AML-193 (cell line): ENCODE measurements around the gene ARMC12.

ENCODE experiments used
- DNase-seq, 2 experiments: peaks; one replicate each; lab custom pipeline; 2025; lab: John Stamatoyannopoulos, UW

The ARMC12 gene

GRCh38 chr6:35735452-35735851 lies 1.4 kb upstream of the ARMC12 start:
- DNase-seq, result no peak

DNA sequence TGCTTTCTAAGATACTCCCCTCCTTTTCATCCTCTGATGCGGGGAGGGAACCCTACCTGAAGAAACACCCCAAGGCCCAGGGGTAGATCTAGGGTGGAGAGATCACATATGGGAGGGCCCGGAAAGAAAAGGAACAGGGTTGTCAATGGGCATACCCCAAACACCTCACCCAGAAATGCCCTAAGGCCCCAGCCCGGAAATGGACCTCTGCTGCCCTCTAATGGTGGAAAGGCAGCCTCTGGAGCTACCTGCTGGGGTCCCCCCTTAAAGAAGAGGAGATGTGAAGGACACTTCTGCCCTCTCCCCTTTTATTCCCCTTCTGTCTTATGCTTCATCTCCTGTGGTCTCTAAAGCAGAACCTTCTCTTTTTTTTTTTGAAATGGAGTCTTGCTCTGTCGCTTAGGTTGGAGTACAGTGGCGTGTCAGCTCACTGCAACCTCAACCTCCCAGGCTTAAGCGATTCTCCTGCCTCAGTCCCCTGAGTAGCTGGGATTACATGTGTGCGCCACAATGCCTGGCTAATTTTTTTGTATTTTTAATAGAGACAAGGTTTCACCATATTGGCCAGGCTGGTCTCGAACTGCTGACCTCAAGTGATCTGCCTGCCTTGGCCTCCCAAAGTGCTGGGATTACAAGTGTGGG lies 458 bp upstream of the ARMC12 start:
- peak; percentile 64 to 69 for DNase-seq

DNA sequence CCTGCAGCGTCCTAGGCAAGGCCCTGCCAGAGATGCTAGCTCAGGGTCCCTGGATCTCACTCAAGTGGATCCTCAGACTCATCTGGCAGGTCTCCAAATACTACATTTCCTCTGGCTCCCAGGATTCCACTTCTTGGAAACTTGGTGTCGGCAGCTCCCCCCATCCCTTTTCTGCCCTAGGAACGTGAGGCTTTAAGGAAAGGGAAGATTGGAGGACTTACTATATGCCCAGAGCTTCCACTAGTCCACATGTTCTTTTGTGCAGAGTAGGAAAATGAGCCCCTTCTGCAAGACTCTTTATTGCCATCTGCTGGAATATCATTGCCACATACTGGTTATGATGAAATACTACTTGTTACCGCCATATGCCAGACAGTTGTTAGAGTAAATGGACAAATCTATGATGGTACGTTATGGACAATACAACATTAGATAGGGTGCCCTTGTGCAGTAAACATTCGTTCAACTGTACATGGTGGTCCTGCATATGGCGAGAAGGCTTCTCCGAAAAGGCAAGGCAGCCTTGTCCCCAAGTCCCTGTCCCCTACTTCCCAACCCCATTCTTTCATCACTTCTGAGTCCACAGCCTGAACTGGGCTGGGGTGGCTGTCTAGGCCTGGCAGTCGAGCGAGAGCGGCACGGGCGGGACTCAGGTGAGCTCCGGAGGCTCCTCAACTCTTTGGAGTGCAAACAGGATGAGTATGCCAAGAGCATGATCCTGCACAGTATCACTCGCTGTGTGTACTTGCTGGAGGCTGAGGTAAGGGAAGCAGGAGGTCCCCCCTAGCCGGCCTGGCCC lies 780 bp downstream of the ARMC12 start:
- DNase-seq, result peak; percentile 92 to 93

- DNase-seq, result no peak
These were observed 3.1 kb downstream of the ARMC12 start for GRCh38 chr6:35739645-35740524.

DNA sequence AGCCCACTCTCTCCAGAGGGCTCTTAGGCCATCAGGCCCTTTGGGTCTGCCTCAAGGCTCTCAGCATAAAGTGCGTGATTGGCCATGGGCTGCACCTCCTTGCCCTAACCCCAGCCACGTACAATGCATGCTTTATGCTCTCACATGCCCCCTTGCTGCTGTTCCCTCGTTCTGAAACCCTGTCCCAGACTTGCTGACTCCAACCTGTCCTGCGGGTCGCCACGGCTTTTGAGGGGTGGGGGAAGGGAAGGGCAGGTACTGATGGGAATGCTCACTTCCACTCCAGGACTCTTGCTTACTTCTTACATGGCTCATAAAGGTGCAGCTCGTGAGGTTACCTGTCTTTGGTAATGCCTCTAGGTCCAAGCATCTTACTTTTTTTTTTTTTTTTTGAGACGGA lies 6.0 kb downstream of the ARMC12 start:
- DNase-seq, result no peak

GRCh38 chr6:35745509-35745908 lies 8.7 kb downstream of the ARMC12 start:
- DNase-seq, result no peak

DNA sequence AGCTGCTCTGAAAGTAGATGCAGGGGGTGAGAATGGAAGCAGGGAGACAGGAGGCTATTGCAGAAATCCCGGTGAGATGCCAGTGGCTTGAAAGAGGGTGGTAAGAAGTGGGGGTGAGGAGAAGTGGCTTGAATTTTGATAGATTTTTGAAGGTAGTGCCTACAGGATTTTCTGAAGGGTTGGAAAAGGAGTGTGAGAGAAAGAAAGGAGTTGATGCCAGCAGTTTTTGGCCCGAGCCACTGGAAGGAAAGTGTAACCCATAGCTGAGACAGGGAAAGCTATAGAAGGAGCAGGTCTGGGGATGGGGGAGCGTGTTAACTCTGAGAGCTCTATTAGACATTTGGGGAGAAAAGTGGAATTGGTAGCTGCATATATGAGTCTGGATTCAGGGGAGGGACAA lies 9.7 kb downstream of the ARMC12 start:
- no peak for DNase-seq

DNA sequence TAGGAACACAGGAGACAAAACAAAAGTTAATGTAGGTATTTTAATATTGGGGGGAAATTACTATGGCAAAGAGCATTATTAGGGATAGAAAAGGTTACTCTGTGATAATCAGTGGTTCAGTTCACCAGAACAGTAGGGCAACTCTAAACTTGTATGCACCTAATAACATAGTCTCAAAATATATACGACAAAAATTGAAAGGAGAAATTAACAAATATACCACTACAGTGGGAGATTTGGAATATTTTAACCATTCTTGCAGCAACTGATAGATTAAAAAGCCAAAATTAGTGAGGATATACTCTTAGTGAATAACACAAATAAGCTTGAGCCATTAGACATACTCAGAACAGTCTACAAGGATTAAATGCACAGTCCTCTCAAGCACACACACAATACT lies 11.0 kb downstream of the ARMC12 start:
- DNase-seq, result no peak

- no peak for DNase-seq
These were observed 13.7 kb downstream of the ARMC12 start for GRCh38 chr6:35750557-35750956.

DNA sequence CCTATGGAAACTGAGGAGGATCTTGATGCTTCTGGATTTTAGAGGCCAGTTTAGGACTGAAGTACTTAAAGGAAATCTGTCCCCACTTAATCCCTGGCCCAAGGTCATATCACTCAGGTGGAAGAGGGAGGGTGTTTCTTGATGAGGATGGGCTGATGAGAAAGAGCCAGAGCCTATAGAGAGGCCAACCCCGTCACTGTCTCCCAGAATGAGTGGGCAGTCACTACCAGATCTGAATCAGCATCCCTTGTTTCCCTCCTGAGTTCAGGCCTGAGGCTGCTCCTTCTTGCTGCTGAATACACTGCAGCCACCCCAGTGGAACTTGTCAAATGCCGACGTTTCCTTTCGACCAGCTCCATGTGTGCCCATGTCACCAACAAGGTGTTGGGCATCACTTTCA lies 14.8 kb downstream of the ARMC12 start:
- no peak for DNase-seq

DNA sequence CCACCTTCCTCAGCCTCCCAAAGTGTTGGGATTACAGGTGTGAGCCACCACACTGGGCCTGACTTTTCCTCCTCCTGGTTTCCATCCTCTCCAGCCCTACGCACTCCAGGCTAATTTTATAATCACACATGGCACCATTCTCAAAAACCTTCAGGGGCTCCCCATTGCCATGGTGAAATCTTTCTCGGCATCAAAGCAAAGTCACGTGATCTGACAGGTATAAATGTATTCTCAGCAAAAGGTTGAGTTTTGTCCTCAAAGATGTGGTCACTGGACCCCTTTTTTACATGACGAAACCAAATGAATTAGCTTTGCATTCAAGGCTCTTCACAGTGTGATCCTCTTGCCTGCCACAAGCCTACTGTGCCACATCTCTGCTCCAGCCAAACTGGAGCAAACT lies 15.5 kb downstream of the ARMC12 start:
- DNase-seq, result no peak

DNA sequence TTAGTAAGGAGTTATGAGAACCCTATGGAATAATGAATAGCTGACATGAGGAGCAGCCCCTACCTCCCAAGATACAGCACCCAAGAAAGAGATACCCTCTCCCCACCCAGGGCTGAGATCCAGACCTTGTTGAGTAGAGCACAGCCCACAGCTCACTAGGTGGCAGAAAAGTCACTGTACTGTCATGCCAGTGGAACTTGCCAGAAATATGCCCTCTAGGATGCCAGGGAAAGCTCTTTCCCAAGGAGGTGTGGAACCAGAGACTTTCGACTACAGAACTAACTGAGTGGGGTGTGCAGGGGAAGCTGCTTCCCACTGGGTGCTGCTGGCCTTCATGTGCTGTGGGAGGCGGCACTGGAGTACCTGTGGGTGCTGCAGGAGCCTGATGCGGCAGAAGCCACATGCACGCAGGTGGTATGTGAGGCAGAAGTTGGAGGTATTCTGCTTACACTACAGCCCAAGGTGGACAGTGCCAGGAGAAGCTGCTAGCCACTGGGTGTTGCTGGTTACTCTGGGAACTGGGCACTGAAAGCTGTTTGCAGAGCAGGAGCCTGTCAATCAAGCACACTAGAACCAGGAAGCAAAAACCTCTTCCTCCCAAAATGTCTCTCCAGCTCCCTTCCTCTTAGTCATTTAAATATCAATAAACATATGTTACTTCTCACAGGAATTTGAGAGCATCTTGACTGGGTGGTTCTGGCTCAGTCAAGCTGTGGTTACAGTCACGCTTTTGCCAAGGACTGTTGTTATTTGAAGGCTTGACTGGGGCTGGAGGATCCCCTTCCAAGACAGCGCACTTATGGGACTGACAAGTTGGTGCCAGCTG lies 17.8 kb downstream of the ARMC12 start:
- DNase-seq, result peak in 1 of 2 experiments; percentile 9

DNA sequence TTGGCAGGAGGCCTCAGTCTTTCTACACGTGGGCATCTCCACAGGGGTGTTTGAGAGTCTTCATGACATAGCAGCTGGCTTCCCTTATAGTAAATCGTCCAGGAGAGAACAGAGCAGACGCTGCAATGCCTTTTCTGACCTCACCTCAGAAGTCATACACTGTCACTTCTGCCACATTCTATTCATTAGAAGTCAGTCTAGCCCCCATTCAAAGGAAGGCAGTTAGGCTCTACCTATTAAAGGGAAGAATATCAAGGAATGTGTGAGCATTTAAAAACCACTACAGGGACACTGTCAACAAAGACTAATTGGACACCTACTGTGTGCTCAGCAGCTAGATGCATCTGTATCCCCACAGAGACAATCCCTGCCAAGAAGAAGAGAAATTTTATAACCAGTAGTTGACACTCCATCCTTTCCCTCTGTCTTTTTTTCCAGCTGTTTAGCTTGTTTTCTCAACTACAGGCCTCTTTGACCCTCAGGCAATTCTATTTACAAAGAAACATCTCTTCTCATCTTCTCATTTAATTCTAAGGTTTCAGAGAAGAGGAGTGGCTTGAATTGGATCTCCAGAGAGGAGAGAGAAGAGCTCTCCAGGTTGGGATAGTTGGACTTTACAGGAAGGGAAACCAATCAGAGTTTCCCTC lies 18.6 kb downstream of the ARMC12 start:
- no peak for DNase-seq

DNA sequence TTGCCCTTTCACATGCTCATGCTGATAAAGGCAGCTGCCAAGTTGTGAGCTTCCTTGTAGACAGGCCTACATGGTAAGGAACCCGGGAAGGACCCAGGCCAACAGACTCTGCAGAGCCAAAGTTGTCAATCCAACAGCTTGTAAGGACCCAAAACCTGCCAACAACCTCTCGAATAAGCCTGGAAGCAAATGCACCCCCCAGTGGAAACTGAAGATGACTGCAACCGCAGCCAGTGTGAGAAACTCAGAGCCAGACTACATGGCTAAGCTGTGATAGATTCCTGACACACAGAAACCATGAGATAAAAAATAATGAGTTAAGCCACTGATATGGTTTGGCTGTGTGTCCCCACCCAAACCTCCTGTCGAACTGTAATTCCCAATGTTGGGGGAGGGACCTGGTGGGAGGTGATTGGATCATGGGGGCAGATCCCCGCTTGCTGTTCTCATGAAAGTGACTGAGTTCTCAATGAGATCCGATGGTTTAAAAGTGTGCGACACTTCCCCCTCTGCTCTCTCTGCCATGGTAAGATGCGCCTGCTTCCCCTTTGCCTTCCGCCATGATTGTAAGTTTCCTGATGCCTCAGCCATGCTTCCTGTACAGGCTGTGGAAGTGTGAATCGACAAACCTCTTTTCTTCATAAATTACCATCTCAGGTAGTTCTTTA lies 20.8 kb downstream of the ARMC12 start:
- peak; percentile 28 to 48 for DNase-seq

- no peak for DNase-seq
These were observed 22.6 kb downstream of the ARMC12 start for GRCh38 chr6:35759426-35759825.

GRCh38 chr6:35765739-35766138 lies 28.9 kb downstream of the ARMC12 start:
- no peak for DNase-seq

DNA sequence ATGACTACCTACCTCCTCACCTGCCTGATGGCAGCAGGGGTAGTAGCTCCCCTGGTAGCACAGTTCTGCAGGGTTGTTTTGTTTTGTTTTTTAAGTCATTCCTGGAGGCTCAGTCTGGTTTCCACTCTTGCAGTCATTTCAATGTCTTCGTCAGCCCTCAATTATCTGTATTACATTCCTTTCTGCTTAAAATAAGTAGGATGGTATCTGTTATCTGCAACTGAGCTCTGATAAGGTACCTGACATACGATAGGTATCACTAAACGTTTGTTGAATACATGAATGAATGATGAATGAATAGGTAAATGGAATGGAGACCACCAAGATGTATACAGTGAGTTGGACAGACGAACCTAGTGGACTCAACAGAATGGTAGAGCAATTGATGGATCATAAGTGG lies 32.4 kb downstream of the ARMC12 start:
- DNase-seq, result no peak

- DNase-seq, result no peak
These were observed 34.5 kb downstream of the ARMC12 start for GRCh38 chr6:35771343-35771627.

- DNase-seq, result no peak
These were observed 37.4 kb downstream of the ARMC12 start for GRCh38 chr6:35774116-35774794.

DNA sequence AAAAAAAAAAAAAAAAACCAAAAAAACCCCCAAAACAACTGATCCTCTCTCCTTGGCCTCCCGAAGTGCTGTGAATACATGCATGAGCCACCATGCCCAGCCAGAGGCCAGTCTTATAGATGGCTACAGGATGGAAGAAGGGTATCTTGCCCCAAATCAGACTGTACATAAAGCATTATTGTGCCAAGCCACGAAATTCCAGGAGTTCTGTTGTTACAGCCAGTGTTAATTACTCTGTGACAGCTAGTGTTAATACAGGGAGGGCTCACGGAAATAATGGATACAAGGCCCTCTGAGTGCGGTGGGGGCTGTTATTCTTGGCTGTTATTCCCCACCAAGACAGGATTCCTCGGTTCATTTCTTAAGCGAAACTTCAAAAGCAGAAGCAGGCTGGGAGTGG lies 38.2 kb downstream of the ARMC12 start:
- DNase-seq, result no peak
